Measurements from ENCODE around the gene CD99. TPM values are rescaled to one million over a fixed set of nuclear protein-coding genes. Genes with fewer than 3 reads are reported as not detected.

The CD99 gene
- total RNA-seq, 1 experiment from 2014 or later, result 92.1 TPM

- Mint-ChIP-seq H3K36me3 (ENCODE audit: insufficient read depth in 1 of 3, low read depth in 3 of 3) (peaks cover 13 to 23% (median 21%) of the 10 kb centered on the region in 3 experiments; a peak in 6 of 7 replicates), H3K27ac (no peak overlapping the region), H3K9me3 (no peaks in the 10 kb centered on the region; a peak in 2 of 5 replicates), H3K4me1 (peaks cover 24 to 25% of the 10 kb centered on the region in 2 experiments), H3K27me3 (ENCODE audit: low read depth) (no peaks in the 10 kb centered on the region; the same call in 1 of the 2 replicates), H3K4me3 (no peak overlapping the region)
- Histone ChIP-seq H3K4me2 (ENCODE audit: insufficient read depth, insufficient read length, low read length) (no peak overlapping the region), H3K56ac (ENCODE audit: insufficient read length, low read depth, low read length) (no peak overlapping the region), H2BK20ac (ENCODE audit: low read depth, low read length, poor library complexity, severe bottlenecking) (no peak overlapping the region), H3K79me2 (ENCODE audit: insufficient read depth, low read length) (no peaks in the 10 kb centered on the region), H3K27me3 (ENCODE audit: insufficient read depth, low read length) (no peaks in the 10 kb centered on the region), H2BK5ac (ENCODE audit: insufficient read length, low read length) (no peak overlapping the region), H4K5ac (ENCODE audit: insufficient read length, low read depth, low read length) (peak overlapping the region; percentile 22), H4K91ac (ENCODE audit: insufficient read length, low read depth, low read length) (no peak overlapping the region), H4K20me1 (ENCODE audit: control insufficient read depth, insufficient read depth, insufficient read length) (no peaks in the 10 kb centered on the region), H3T11ph (ENCODE audit: low read length) (no peak overlapping the region), H3K14ac (ENCODE audit: insufficient read depth, low read length) (no peak overlapping the region), H3K23ac (ENCODE audit: insufficient read length, low read depth, low read length) (no peak overlapping the region), H3K27ac (ENCODE audit: insufficient read length, low read depth, low read length) (peak overlapping the region; percentile 0), H3K9me3 (ENCODE audit: control insufficient read depth, low read depth, low read length) (no peaks in the 10 kb centered on the region), H3K79me1 (ENCODE audit: insufficient read depth, low read depth, low read length, poor library complexity, severe bottlenecking) (no peaks in the 10 kb centered on the region), H2AFZ (ENCODE audit: low read length) (no peak overlapping the region), H2BK12ac (ENCODE audit: insufficient read length, low read depth, low read length) (no peak overlapping the region), H2AK5ac (ENCODE audit: insufficient read length, low read length) (no peak overlapping the region), H3K4me1 (ENCODE audit: insufficient read depth, low read length) (peaks cover 9% of the 10 kb centered on the region; the same call in 1 of the 2 replicates), H4K8ac (replicated peaks; ENCODE audit: insufficient read length, low read depth, low read length) (no peak overlapping the region), H3K23me2 (ENCODE audit: insufficient read length, low read depth, low read length, poor library complexity, severe bottlenecking) (no peaks in the 10 kb centered on the region), H3K9ac (ENCODE audit: extremely low read depth, insufficient read length, low read length) (no peak overlapping the region), H2BK120ac (ENCODE audit: low read depth, low read length, poor library complexity, severe bottlenecking) (no peak overlapping the region), H3K18ac (ENCODE audit: insufficient read length, low read depth, low read length) (no peak overlapping the region), H3K4ac (ENCODE audit: low read depth, low read length) (no peak overlapping the region), H2BK15ac (ENCODE audit: low read depth, low read length) (no peak overlapping the region)
- WGBS (ENCODE audit: extremely low coverage, insufficient read length, low lambda C conversion rate), result 100% methylated on average over 1 of the region's 13 CpGs
- no peak for TF ChIP-seq CTCF (conservative IDR thresholded peaks at IDR 0.05)
- no peak for DNase-seq
These were observed 22.1 kb downstream of the CD99 start for GRCh38 chrX:2712890-2713840.
